HG02840 (cell line): Measurements from ENCODE around the gene RRP8.

Experiments used
- ATAC-seq: cut with Tn5 transposase; IDR thresholded peaks from one replicate; pipeline ENCODE4 v1.9.1; 2021; ENCODE audit warnings: mild to moderate bottlenecking, moderate library complexity, moderate number of reproducible peaks; ENCODE audit not compliant: unreplicated experiment, low FRiP score

RRP8 gene

DNA sequence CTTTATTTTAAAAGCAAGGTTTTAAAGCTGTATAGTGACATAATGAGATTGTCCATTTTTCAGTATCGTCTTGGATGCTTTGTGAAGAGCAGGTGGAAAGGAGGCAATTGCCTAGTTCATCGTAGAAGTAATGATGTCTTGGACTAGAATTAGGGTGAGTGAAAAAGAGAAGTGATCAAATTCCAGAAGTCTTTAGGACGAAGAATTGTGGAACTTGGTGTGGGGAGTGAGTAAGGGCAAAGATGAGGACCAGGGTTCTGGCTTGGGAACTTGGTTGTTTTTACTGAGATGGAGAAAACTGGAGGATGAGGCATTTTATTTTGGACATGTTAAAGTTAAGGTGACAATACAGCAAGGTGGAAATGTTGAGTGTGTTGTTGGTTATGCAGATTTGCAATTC lies 1.4 kb upstream of the RRP8 start:
- no peak for ATAC-seq

DNA sequence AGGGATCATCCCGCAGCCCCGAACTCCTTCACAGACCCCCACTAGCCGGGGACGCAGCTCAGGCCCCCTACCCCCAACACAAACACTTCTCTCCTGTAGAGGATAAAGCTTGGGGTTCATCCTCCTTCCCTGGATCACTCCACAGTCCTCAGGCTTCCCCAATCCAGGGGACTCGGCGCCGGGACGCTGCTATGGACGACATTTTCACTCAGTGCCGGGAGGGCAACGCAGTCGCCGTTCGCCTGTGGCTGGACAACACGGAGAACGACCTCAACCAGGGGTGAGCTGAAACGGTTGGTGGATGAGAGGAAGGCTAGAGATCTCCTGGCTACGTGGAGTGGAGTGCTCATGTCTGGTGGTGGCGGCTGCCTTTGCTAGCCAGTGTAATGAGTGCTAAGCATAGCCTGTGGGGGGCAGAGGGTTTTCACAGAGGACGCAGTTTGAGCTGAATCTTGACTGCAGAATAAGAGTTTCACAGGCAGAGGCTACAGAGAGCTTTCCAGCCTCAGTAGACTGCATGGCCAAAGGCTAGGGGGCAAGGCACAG lies 738 bp upstream of the RRP8 start:
- peak; percentile 33 for ATAC-seq

DNA sequence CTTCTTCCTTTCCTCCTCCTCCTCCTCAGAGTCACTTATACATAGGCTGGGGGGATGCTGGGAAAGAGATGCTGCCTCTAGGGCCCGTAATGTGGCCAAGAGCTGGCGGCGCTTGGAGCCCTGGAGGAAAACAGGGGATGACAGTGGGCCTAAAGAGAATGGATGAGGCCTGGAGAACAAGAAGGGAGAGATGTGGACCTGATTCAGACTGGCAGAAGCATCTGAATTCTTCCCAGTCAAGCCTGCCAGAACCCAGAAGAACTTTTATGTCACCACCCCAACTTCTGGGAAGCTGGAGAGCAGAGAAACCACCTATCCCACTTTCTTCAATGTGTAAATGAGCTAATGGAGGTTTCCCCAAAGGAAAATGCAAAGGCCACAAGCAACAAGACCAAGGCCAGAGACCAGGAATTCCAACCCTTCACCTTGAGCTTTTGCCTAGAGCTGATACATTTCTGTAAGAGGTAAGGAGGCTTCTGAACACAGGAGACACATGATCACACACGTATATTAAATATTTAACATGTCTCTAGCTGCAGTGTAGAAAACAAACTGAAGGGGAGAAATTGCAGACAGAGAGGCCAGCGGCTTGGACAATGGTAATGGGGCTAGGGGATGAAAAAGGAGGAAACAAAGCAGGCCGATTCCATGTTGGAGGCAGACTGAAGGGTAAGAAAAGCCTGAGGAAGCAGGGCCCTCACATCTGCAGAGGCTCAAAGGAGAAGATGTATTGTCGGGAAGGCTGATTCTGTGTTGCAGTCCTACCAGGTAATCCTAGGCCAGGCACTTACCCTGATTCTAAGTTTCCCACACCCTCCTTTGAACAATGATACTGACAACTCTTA lies 1.1 kb downstream of the RRP8 start:
- ATAC-seq, result no peak

DNA sequence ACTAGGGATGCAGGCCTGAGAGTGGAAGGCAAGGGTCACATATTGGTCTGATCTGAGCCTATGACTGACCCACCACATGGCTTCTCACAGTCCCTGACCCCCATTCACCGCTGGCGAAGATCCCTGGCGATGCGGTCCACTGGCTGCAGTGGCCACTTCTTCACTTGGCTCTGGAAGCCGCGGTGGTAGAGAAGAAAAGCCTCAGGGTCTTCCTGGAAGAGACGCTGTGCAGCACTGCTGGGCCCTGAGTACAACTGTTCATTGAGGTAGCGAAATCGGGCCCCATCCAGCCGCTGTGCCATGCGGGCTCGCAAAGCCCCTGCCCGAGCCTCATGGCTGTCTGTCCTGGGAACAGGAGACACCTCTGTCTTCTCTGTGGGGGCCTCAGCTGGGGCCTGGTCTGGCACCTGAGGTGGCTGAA lies 2.4 kb downstream of the RRP8 start:
- ATAC-seq, result no peak

DNA sequence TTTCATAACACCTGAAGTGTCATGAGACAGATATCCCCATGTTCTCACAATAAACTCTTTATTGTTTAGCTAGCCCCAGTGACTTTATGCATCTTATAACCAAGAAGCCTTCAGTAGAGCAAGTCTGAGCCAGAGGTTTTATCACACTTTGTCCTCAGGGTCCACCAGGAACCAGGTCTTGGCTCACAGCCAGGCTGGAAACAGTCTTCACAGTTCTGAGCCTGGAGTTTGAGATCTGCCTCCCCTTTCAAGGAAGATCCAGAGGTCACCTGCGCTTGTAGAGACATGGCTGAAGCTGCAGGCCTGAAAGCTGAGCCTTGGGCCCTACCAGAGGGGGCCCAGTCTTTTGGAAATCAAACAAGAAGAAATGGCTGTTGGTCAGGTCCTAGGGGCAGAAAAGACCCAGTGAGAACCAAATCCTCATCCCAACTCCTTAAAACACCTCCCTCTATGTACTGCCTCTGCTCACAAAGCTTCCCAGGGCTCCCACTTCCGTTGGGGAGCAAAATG lies 3.5 kb downstream of the RRP8 start:
- no peak for ATAC-seq

DNA sequence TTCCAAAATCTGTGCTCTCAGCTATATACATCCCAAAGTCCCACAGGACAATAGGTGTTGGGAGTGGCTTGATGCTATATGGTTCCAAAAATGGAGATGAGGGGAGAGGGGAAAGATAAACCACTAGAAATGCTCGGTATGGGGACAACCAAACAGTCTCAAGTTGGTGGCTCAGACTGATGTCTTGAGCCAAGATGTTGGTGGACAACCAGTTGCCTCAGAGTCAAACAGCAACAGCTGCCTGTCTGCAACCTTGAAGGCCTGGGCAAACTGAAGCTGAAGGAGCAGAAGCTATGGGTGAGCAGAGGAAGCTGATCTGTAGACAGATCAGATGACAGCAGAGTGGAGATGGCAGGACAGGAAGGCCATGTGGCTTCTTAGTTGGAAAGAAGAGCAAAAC lies 4.0 kb downstream of the RRP8 start:
- no peak for ATAC-seq

DNA sequence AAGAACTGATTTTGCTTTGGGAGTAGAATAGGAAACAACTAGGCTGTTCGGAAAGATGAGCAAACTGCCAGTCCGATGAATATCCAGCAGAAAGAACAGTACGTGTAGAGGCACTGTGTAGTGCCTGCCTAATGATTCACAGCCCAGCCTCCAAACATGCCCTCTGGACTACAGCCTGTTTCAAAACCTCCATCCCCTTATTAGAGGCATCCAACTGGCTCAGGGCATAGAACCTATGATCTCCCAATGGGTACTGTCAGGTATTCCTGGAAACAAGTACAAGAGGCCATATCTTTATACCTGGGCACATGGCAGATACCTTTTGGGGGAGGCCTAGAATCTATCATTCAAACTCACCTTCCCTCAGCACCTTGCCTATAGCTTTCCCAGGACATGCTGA lies 4.9 kb downstream of the RRP8 start:
- ATAC-seq, result no peak

DNA sequence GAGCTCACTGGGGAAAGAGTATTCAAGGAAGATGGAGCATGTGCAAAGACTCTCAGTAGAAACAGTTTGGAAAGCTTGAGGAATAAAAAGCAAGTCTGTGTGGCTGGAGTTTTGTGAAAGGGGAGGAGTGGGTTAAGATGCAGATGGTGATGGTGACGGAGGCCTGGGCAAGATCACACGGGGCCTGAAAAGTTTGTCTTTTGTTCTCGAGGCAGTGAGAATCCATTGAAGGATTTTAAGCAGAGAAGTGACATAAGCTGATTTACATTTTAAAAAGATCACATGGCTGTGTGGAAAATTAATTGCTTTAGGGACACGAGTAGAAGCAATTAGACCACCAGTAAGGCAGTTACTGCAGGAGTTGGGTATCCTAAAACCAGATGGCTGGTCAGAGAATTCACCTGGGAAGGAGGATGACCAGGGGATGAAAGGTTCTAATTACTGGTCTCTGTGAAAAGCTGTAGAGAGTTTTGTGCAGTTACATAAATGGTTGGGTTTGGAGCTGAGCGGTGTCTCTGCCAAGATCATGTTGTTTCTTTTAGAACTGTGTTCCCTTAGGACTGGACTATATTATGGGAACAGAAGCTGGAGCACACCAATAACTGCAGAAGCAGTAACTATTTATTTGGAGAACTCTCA lies 7.1 kb downstream of the RRP8 start:
- ATAC-seq, result no peak

DNA sequence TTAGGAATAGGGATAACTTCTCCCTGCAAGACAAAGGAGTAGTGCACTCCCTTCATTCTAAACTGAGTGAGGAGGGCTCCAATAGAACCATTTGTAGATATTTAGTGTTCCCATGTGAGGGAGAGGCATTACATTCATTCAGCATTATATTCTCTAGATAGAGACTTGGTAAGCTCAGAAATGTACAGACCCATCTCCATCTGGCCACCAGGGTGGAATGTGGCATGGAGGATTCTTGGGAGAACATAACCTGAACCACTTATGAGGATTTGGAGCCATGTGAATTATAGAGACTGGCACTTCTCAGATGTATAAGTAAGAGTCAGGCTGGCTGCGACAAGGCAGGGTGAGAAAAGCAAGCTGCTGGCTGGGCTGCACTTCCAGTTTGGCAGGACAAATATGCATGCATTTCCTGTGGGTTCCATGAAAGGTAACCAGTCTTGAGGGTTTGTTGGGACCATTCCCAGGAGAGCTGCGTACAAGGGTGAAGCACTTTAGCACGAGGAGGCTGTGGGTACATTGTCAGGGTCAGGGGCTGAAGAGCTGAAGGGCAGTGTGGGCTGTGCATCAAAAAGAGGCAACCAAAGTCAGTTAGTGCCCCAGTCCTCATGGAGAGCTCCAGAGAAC lies 9.2 kb downstream of the RRP8 start:
- ATAC-seq, result no peak

DNA sequence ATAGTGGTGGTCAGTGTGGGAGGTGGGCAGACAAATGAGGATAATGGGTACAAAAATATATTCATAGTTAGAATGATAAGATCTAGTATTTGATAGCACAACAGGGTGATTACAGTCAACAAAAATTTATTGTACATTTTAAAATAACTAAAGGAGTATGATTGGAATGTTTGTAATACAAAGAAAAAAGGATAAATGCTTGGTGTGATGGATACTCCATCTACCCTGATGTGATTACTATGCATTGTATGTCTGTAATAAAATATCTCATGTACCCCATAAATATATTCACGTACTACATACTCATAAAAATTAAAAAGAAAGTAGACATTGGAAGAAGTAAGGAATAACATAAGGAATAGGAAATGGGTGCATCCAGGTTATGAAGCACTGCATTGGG lies 15.4 kb downstream of the RRP8 start:
- ATAC-seq, result no peak

DNA sequence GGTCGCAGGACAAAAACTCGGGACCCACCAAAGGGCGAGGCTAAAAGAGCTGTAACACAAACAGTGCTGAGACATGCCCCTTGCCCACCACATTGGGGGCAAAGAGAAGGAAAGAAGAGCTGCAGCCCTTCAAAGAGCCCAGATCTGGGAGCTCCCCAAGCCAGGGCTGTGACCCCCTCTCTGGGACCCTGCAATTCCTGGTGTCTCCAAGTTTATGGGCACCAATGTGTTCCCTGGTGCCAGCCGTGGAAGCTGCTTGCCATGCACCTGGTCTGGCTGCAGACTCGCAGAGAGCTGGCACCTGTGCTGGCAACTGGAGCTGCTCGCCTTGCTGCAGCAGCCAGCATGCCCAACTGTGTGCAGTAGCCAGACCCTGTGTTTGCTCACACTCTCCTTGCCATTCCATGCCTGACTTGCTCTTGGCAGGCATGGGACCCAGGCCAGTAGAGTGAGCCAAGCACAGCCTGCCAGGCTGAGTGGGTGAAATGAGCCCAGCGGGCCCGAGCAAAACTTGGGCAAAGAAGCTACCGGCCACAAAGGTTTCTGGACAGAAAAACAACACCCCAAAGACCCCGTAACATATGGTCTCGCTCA lies 16.0 kb downstream of the RRP8 start:
- no peak for ATAC-seq

DNA sequence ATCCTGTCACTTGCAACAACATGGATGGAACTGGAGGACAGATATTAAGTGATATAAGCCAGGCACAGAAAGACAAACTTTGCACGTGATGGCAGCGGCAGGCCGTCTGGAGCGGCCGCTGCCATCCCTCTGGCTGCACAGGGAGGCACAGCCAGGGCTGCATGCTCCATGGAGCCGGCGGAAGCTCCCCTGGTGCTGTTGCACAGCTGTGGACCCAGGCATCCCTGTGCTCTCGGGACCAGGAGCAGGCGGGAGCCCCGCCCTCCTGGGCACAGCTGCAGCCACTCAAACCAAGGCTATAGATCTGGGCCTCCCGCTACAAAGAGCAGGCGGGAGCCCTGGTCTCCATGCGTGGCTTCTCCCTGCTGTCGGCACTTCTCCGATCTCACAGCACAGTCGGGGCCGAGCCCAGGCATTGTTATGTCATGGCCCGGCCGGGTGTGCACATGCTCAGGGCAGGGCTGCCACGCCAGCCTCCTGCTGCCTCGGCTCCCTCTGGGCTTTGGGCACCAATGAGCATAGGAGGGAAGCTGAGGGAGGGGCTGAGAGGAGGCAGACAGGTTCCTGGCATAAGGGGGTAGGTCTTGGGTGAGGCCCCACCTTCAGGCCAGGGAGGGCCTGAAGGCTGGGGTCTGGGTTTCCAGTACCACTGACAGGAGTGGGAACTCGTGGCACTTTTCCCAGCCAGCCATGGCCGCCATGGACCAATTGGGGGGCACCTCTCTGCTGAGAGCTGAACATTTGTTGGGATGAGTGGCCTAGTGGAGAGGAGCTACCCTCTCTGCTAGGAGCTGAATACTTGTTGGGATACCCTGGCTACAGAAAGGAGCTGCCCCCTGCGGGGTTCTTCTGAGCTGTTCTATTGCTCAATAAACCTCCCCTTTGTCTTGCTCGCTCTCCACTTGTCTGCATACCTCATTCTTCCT lies 16.7 kb downstream of the RRP8 start:
- no peak for ATAC-seq

DNA sequence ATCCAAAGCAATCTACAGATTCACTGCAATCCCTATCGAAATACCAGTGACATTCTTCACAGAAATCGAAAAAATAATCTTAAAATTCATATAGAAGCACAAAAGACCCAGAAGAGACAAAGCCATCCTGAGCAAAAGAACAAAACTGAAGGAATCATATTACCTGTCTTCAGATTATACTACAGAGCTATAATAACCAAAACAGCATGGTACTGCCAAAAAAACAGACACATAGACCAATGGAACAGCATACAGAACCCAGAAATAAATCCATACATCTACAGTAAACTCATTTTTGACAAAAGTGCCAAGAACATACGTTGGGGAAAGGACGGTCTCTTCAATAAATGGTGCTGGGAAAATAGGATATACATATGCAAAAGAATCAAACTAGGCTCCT lies 18.9 kb downstream of the RRP8 start:
- no peak for ATAC-seq

DNA sequence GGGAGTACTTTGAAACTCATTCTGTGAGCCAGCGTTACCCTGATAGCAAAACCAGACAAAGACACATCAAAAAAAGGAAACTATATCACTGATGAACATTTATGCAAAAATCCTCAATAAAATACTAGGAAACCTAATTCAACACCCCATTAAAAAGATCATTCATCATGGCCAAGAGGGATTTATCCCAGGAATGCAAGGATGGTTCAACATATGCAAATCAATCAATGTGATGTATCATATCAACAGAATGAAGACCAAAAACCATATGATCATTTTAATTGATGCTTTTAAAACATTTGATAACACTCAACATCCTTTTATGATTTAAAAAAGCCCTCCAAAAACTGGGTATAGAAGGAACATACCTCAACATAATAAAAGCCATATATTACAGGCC lies 19.8 kb downstream of the RRP8 start:
- ATAC-seq, result no peak

DNA sequence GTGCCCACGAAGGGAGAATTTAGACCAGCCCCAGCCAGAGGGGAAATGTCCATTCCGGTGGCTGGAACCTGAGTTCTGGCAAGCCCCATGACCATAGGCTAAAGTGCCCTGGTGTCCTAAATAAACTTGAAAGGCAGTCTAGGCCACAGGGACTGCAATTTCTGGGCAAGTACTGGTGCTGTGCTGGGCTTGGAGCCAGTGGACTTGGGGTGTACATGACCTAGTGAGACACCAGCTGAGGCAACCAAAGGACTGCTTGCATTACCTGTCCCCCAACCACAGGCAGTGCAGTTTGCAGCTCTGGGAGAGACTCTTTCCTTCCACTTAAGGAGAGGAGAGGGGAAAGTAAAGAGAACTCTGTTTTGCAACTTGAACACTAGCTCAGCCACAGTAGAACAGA lies 23.7 kb downstream of the RRP8 start:
- ATAC-seq, result no peak

DNA sequence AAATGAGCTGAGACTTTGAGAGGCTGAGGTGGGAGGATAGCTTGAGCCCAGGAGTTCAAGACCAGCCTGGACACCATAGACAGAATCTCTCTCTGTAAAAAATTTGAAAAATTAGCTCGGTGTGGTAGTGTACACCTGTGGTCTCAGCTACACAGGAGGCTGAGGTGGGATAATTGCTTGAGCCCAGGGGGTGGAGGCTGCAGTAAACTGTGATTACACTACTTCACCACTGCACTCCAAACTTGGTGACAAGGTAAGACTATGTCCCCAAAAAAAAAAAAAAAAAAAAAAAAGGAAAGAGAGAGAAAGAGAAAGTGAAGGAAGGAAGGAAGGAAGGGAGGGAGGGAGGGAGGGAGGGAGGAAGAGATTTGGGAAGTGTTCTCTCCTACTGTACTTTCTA lies 25.3 kb downstream of the RRP8 start:
- no peak for ATAC-seq

DNA sequence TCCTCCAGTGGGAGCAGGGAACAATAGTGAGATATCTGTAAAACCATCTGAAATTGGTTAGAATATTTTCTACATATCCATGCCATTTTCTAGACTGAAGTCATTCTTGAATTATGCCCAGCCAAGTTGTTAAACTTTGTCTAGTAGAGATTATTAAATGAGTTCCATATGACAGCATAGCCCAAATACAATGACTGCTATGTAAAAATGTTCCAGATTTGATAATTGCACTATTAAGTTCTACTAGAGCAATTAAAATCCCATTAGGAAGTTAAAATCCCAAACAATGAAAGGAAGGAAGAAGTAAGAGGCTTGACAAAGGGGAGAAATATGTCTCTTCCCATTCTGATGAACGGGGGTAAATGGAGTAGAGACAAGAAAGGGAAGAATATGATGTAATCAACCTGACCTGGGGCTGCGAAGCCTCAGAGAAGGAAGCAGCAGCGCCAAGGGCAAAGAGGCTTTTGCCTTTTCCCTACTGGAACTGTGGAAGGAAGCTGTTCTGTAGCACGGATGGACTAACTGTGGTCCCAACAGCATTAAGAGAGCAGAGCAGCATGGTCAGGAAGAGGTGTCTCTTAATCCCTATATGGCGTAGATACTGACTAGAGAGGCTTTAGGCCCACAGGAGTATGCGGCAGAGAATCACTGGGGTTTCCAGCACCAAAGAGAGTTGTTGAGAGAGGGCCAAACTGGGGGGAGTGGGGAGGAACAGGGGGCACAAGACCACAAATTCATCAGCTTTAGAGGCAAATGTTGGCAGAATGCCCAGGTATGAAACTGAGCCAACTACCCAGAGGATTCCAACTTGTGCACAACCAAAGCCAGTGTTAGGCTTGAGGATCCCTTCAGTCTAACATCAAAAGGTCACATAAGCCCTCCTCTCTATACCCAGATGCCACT lies 26.7 kb downstream of the RRP8 start:
- no peak for ATAC-seq

DNA sequence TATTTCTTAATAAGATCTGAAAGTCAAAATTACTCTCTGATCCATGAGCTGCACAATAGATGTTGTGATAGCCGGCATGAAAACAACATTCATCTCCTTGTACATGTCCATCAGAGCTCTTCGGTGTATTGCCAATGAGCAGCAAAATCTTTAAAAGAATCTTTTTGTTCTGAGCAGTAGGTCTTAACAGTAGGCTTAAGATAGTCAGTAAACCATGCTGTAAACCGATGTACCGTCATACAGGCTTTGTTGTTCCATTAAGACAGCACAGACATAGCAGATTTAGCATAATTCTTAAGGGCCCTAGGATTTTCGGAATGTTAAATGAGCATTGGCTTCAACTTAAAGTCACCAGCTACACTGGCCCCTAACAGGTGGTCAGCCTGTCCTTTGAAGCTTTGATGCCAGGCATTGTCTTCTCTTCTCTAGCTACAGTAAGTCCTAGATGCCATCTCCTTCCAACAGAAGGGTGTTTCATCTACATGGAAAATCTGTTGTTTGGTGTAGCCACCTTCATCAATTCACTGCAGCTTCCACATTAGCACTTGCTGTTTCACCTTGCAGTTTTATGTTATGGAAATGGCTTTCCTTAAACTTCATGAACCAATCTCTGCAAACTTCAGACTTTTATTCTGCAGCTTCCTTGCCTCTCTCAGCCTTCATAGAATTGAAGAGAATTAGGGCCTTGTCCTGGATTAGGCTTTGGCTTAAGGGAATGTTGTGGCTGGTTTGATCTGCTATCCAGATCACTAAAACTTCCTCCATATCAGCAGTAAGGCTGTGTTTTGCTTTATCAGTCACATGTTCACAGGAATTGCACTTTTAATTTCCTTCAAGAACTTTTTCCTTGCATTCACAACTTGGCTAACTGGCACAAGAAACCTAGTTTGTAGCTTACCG lies 28.4 kb downstream of the RRP8 start:
- no peak for ATAC-seq
